ENCODE measurements around the gene FRYL. TPM values are rescaled to one million over a fixed set of nuclear protein-coding genes. Genes with fewer than 3 reads are reported as not detected.
"Not testable (repeated sequence)": the region's sequence is repeated elsewhere in the genome, so short reads cannot be mapped to it uniquely, and the experiment has no call there.

The FRYL gene
- total and polyA plus RNA-seq, 3 experiments from 2014 or later, result 34.9 to 70.3 (median 69.3) TPM

DNA sequence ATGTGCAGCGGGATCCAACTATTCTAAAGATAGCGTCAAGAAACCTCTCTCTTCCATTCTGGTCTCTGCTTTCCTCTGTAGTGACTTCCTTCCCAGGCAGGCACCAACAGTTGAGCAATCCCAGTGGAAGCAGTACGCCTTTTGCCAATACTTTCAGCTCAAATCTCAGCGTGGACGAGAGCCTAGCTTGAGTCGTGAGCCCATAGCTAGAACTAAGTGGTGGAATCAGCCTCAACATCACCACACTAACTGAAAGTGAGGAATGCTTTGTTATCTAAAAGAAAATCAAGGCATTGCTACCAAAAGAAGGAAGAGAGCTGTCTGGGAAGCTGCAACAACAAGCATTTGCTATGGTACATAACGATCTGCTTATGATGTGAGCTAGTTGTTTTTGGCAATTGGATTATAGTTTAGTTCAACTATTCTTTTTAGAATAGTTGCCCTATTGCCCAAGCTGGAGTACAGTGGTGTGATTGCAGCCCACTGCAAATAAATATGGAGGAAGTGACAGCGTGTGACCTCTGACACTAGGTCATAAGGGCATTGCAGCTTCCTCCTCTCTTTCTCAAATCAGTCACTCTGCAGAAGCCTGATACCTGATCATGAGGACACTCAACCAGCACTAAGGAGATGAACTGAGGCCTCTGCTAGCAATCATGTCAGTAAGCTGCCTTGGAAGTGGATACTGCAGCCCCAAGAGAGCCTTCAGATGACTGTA, 24.7 kb upstream of the FRYL start:
- POLR2A ChIA-PET, result no interaction called here

DNA sequence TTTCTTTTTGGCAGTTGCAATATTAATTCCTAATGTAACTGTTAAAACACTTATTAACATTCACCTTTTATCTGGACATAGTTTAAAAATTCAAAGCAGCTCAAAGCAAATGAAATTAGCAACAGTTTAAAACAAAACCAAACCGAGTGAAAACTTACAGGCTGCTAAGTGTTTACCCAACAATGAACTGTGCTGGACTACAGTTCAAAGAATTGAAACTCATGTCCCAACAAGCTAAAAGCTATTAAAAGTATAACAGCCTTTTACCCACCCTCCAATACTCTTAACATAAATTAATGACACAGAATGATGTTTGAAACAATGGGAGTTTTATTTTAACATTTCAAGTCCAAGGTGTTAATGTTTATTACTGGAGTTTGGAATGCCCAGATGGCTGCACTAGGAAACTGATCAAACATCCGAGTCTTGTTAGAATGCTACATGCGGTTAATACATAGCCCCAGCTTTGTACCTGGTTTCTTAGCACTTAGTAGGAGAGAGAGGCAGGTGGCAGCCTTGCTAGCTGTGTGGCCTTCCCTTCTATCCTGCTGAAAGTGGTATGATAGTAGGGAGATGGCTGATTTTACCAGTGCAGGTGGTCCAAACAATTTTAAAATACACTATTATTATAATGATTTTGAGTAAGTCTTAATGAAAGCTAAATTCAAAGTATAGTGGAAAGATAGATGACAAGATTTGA, 21.1 kb upstream of the FRYL start:
- Mint-ChIP-seq H3K4me1 (no peaks in the 10 kb centered on the region), H3K36me3 (no peaks in the 10 kb centered on the region), H3K4me3 (no peak overlapping the region), H3K27me3 (peaks cover 4 to 16% of the 10 kb centered on the region in 2 donors), H3K27ac (no peak overlapping the region), H3K9me3 (no peaks in the 10 kb centered on the region)
- no peaks in the 10 kb centered on the region for H3K4me1 ChIP-seq (ENCODE audit: insufficient read depth, low read length)
- no peak for DNase-seq
- no peak overlapping the region for H3K27ac ChIP-seq (ENCODE audit: low read depth, low read length)
- POLR2A ChIA-PET, result interaction anchor here (0.6 to 1.1 kb wide), 2 partner anchors 21 to 101 kb away, joined by 3 to 5 read pairs; partner anchors contain the start of gene FRYL
- no peaks in the 10 kb centered on the region for H3K36me3 ChIP-seq (ENCODE audit: insufficient read depth, low read length)
- CTCF ChIA-PET, result no interaction called here
- H3K9me3 ChIP-seq (ENCODE audit: low read length), result no peaks in the 10 kb centered on the region
- H3K4me3 ChIP-seq (ENCODE audit: low read length), result no peak overlapping the region
- H3K27me3 ChIP-seq (ENCODE audit: insufficient read depth, low read length, poor library complexity, severe bottlenecking), result no peaks in the 10 kb centered on the region

More for the DNA sequence above, 24.7 kb upstream of the FRYL start:
- Histone ChIP-seq H3K9me3 (ENCODE audit: low read length) (no peaks in the 10 kb centered on the region), H3K27me3 (ENCODE audit: insufficient read depth, low read length, poor library complexity, severe bottlenecking) (no peaks in the 10 kb centered on the region), H3K36me3 (ENCODE audit: insufficient read depth, low read length) (no peaks in the 10 kb centered on the region), H3K4me3 (ENCODE audit: low read length) (no peak overlapping the region), H3K27ac (ENCODE audit: low read depth, low read length) (no peak overlapping the region), H3K4me1 (ENCODE audit: insufficient read depth, low read length) (no peaks in the 10 kb centered on the region)
- Mint-ChIP-seq H3K27ac (no peak overlapping the region), H3K9me3 (no peaks in the 10 kb centered on the region), H3K4me3 (no peak overlapping the region), H3K36me3 (no peaks in the 10 kb centered on the region), H3K27me3 (peaks cover 0 to 13% of the 10 kb centered on the region in 2 donors), H3K4me1 (no peaks in the 10 kb centered on the region)
- DNase-seq, result no peak
- CTCF ChIA-PET, result no interaction called here

DNA sequence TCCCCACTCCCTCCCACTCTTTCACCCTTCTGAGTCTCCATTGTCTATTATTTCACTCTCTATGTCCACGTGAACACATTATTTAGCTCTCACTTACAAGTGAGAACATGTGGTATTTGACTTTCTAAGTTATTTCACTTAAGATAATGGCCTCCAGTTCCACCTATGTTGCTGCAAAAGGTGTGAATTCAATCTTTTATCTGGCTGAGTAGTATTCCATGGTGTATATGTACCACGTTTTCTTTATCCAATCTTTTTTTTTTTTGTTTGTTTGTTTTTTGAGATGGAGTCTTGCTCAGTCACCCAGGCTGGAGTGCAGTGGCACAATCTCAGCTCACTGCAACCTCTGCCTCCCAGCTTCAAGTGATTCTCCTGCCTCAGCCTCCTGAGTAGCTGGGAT, 20.1 kb upstream of the FRYL start:
- H3K36me3 ChIP-seq (ENCODE audit: insufficient read depth, low read length); H3K4me1 ChIP-seq (ENCODE audit: insufficient read depth, low read length); H3K27ac Mint-ChIP-seq; POLR2A ChIA-PET; H3K36me3 Mint-ChIP-seq; DNase-seq; H3K27ac ChIP-seq (ENCODE audit: low read depth, low read length); H3K4me3 ChIP-seq (ENCODE audit: low read length); H3K9me3 ChIP-seq (ENCODE audit: low read length); H3K9me3 Mint-ChIP-seq; H3K27me3 ChIP-seq (ENCODE audit: insufficient read depth, low read length, poor library complexity, severe bottlenecking); H3K4me1 Mint-ChIP-seq; H3K4me3 Mint-ChIP-seq; CTCF ChIA-PET: not testable (repeated sequence)
- peaks cover 4 to 16% of the 10 kb centered on the region in 2 donors for H3K27me3 Mint-ChIP-seq

DNA sequence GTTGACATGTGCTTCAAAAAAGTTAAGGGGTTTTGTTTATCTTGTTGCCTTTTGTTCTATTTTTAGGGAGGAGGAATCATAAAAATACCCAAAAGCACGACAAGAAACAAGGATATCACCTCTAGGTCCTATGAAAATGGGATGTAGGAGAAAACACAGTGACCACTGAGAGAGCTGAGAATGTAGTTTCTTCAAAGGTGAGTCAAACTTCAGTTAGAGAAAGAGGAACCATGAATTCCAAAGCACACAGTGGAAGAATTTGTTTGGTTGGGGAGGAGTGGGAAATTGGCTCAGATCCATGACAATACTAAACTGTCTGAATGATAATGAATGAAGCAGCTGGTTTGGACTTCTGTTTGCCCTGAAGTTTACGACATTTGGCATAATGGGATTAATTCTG, 19.1 kb upstream of the FRYL start:
- no peaks in the 10 kb centered on the region for H3K4me1 Mint-ChIP-seq
- no peak overlapping the region for H3K4me3 Mint-ChIP-seq
- Histone ChIP-seq H3K27me3 (ENCODE audit: insufficient read depth, low read length, poor library complexity, severe bottlenecking) (no peaks in the 10 kb centered on the region), H3K4me3 (ENCODE audit: low read length) (no peak overlapping the region), H3K36me3 (ENCODE audit: insufficient read depth, low read length) (no peaks in the 10 kb centered on the region), H3K27ac (ENCODE audit: low read depth, low read length) (no peak overlapping the region), H3K9me3 (ENCODE audit: low read length) (no peaks in the 10 kb centered on the region), H3K4me1 (ENCODE audit: insufficient read depth, low read length) (no peaks in the 10 kb centered on the region)
- ChIA-PET CTCF (no interaction called here), POLR2A (no interaction called here)
- peaks cover 4 to 12% of the 10 kb centered on the region in 2 donors for H3K27me3 Mint-ChIP-seq
- no peaks in the 10 kb centered on the region for H3K36me3 Mint-ChIP-seq
- DNase-seq, result no peak
- no peak overlapping the region for H3K27ac Mint-ChIP-seq
- no peaks in the 10 kb centered on the region for H3K9me3 Mint-ChIP-seq

DNA sequence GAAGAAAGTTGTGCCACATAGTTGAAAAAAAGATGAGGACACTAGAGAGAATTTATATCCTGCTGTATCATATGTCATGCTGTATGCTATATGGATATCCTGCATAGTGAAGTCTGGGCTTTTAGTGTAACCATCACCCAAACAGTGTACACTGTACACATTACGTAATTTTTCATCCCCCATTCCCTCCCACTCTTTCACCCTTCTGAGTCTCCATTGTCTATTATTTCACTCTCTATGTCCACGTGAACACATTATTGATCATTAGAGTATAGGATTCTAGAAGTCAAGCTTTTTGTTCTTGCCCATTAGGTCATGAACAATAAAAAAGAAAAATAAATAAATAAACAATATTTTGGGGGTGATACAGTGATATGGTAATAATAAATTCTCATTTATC, 18.0 kb upstream of the FRYL start:
- ChIA-PET CTCF (no interaction called here), POLR2A (no interaction called here)
- no peaks in the 10 kb centered on the region for H3K27me3 ChIP-seq (ENCODE audit: insufficient read depth, low read length, poor library complexity, severe bottlenecking)
- H3K36me3 Mint-ChIP-seq, result no peaks in the 10 kb centered on the region
- DNase-seq, result no peak
- H3K4me3 ChIP-seq (ENCODE audit: low read length), result no peak overlapping the region
- H3K27ac ChIP-seq (ENCODE audit: low read depth, low read length), result no peak overlapping the region
- no peaks in the 10 kb centered on the region for H3K9me3 Mint-ChIP-seq
- H3K36me3 ChIP-seq (ENCODE audit: insufficient read depth, low read length), result no peaks in the 10 kb centered on the region
- H3K9me3 ChIP-seq (ENCODE audit: low read length), result no peaks in the 10 kb centered on the region
- no peak overlapping the region for H3K4me3 Mint-ChIP-seq
- peaks cover 4 to 9% of the 10 kb centered on the region in 2 donors for H3K27me3 Mint-ChIP-seq
- no peak overlapping the region for H3K27ac Mint-ChIP-seq
- no peaks in the 10 kb centered on the region for H3K4me1 ChIP-seq (ENCODE audit: insufficient read depth, low read length)
- H3K4me1 Mint-ChIP-seq, result no peaks in the 10 kb centered on the region

DNA sequence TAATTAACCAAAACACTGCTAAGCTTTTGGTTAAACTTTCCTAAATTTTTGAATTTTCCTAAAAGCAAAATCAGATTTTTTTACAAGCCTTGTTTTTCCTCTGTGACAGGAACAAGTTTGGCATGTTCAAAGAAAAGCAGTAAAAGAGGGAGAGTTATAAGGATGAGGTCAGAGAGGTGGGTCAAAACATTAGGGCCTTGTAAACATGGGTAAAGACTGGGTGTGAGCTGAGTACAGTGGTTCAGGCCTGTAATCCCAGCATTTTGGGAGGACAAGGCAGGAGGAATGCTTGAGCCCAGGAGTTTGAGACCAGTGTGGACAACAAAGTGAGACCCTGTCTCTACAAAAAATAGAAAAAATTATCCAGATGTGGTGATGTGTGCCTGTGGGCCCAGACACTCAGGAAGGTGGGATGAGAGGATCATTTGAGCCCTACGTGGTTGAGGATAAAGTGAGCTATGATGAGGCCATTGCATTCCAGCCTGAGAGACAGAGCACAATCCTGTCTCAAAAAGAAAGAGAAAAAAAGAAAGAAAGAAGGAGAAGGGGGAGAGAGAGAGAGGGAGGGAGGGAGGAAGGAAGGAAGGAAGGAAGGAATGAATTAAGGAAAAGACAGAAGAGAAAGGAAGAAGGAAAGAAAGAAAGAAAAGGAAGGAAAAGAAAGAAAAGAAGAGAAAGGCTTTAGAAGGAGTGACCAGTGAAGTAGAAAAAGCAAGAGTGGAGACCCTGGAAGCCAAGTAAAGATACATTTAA, 17.0 kb upstream of the FRYL start:
- Histone ChIP-seq H3K4me1 (ENCODE audit: insufficient read depth, low read length) (no peaks in the 10 kb centered on the region), H3K36me3 (ENCODE audit: insufficient read depth, low read length) (no peaks in the 10 kb centered on the region), H3K27ac (ENCODE audit: low read depth, low read length) (no peak overlapping the region), H3K27me3 (ENCODE audit: insufficient read depth, low read length, poor library complexity, severe bottlenecking) (no peaks in the 10 kb centered on the region), H3K9me3 (ENCODE audit: low read length) (no peaks in the 10 kb centered on the region), H3K4me3 (ENCODE audit: low read length) (no peak overlapping the region)
- ChIA-PET CTCF (no interaction called here), POLR2A (no interaction called here)
- Mint-ChIP-seq H3K9me3 (no peaks in the 10 kb centered on the region), H3K27me3 (peaks cover 4 to 9% of the 10 kb centered on the region in 2 donors), H3K36me3 (no peaks in the 10 kb centered on the region), H3K4me1 (no peaks in the 10 kb centered on the region), H3K27ac (no peak overlapping the region), H3K4me3 (no peak overlapping the region)
- no peak for DNase-seq

DNA sequence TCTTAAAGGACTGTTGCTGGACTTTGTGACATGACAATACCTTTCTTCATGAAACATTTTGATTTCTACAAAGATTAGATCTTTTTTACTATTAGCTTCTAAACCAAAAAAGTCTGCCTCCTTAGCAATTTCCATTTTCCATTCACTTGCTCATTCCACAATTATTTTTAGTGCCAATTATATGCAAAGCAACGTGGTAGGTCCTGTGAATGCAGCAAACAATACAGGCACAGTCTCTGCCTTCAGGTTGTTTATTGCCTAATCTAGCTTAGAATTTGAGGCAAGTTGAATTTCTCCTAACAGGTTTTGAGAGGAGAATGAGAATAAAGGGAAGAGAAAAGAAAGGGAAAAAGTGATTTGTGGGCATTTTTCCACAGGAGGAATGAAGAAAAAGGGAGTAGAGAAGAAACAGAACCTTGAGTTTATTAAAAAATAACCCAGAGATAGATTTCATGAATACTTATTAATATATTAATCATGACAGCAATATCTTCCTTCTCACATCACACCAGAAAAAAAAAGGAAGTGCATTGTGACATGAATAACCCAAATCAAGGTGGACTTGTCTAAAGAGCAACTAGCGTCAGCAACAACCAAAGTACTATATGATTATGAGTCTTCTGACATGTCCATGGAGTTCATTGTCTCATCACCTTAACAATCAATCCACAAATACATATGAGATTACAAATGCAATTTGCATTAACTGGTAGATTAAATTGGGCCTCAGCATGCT, 16.3 kb upstream of the FRYL start:
- Mint-ChIP-seq H3K4me3 (no peak overlapping the region), H3K27ac (no peak overlapping the region), H3K4me1 (no peaks in the 10 kb centered on the region), H3K27me3 (peaks cover 4 to 9% of the 10 kb centered on the region in 2 donors), H3K36me3 (no peaks in the 10 kb centered on the region), H3K9me3 (no peaks in the 10 kb centered on the region)
- no peak for DNase-seq
- Histone ChIP-seq H3K4me3 (ENCODE audit: low read length) (no peak overlapping the region), H3K27ac (ENCODE audit: low read depth, low read length) (no peak overlapping the region), H3K9me3 (ENCODE audit: low read length) (no peaks in the 10 kb centered on the region), H3K27me3 (ENCODE audit: insufficient read depth, low read length, poor library complexity, severe bottlenecking) (no peaks in the 10 kb centered on the region), H3K4me1 (ENCODE audit: insufficient read depth, low read length) (no peaks in the 10 kb centered on the region), H3K36me3 (ENCODE audit: insufficient read depth, low read length) (no peaks in the 10 kb centered on the region)
- CTCF ChIA-PET, result no interaction called here
- POLR2A ChIA-PET, result no interaction called here

DNA sequence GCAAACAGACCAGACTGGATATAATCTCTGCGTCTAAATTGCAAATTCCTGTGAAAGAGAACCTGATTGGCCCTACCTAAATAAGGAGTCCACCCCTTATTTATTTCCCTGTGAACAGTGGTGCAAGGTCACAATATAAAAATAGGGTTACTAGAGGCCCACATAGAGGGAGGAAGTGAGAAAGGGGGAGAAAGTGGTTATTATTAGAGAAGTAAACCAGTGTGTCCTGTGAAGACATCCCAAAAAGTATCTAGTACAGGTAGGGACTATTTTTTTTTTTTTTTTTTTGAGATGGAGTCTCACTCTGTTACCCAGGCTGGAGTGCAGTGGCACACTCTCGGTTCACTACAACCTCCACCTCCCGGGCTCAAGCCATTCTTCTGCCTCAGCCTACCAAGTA, 15.0 kb upstream of the FRYL start:
- Histone ChIP-seq H3K36me3 (ENCODE audit: insufficient read depth, low read length) (no peaks in the 10 kb centered on the region), H3K4me3 (ENCODE audit: low read length) (no peak overlapping the region), H3K4me1 (ENCODE audit: insufficient read depth, low read length) (no peaks in the 10 kb centered on the region), H3K27me3 (ENCODE audit: insufficient read depth, low read length, poor library complexity, severe bottlenecking) (no peaks in the 10 kb centered on the region), H3K27ac (ENCODE audit: low read depth, low read length) (no peak overlapping the region), H3K9me3 (ENCODE audit: low read length) (no peaks in the 10 kb centered on the region)
- POLR2A ChIA-PET, result no interaction called here
- Mint-ChIP-seq H3K27me3 (peaks cover 4 to 9% of the 10 kb centered on the region in 2 donors), H3K9me3 (no peaks in the 10 kb centered on the region), H3K27ac (no peak overlapping the region), H3K4me3 (no peak overlapping the region), H3K4me1 (no peaks in the 10 kb centered on the region), H3K36me3 (no peaks in the 10 kb centered on the region)
- CTCF ChIA-PET, result no interaction called here
- DNase-seq, result no peak

Data from CD8-positive, alpha-beta memory T cell (primary cell).